Adrenal gland (tissue), 5 donors: ENCODE results near the gene CFAP58.

ENCODE experiments used
- CTCF ChIP-seq, 6 experiments: fragments of 450-650 bp in 4 of 6; fragments of 200-600 bp in 2 of 6; sonication (generic) in 1 of 6; IDR thresholded peaks; 1 replicate in 5 of 6; 2 replicates in 1 of 6; pipeline versions ENCODE4 v1.5.1 to v1.8.0; 2016 to 2021; ENCODE audit warnings: antibody characterized with exemption in 6 of 6, mild to moderate bottlenecking in 2 of 6, moderate library complexity in 1 of 6
- POLR2A ChIP-seq, 2 donors: fragments of 450-650 bp; IDR thresholded peaks; one replicate each; pipeline ENCODE4 v1.6.1; 2017; ENCODE audit warnings: antibody characterized with exemption in 2 of 2, mild to moderate bottlenecking in 2 of 2, moderate library complexity in 1 of 2
- donor health status: DM: no; HTN: no; CAD: no.

GRCh38 chr10:104322416-104322782 is 31.2 kb upstream of the CFAP58 start:
- TF ChIP-seq CTCF (IDR thresholded peaks at IDR 0.05) = no peak
- TF ChIP-seq POLR2A (IDR thresholded peaks at IDR 0.05) = no peak
